Measurements from ENCODE around the gene MPST.

The MPST gene

GRCh38 chr22:37032535-37033460 lies 13.3 kb downstream of the MPST start:
- no peak for TF ChIP-seq CTCF (IDR thresholded peaks at IDR 0.05)
- H3K4me1 ChIP-seq: no peaks in the 10 kb centered on the region

GRCh38 chr22:37033605-37034430 lies 14.3 kb downstream of the MPST start:
- no peaks in the 10 kb centered on the region for H3K27me3 ChIP-seq (ENCODE audit: control insufficient read depth, insufficient read depth, low read length)
- no peak overlapping the region for H3K9ac ChIP-seq
- H3K36me3 ChIP-seq (ENCODE audit: control insufficient read depth, insufficient read depth, low read length): no peaks in the 10 kb centered on the region
- no peak overlapping the region for H3K4me3 ChIP-seq (ENCODE audit: low read depth, low read length)
- H3K4me1 ChIP-seq: no peaks in the 10 kb centered on the region
- no peak for TF ChIP-seq CTCF (IDR thresholded peaks at IDR 0.05)
- no peak overlapping the region for H2AFZ ChIP-seq
- no peak overlapping the region for H3K4me2 ChIP-seq (ENCODE audit: low read length)
- no peak overlapping the region for H3K27ac ChIP-seq
- H3K79me2 ChIP-seq: no peaks in the 10 kb centered on the region
- no peaks in the 10 kb centered on the region for H3K9me3 ChIP-seq (ENCODE audit: control insufficient read depth, low read length)

More at GRCh38 chr22:37032535-37033460, 13.3 kb downstream of the MPST start:
- Histone ChIP-seq H3K9me3 (ENCODE audit: control insufficient read depth, low read length) (no peaks in the 10 kb centered on the region), H3K27me3 (ENCODE audit: control insufficient read depth, insufficient read depth, low read length) (no peaks in the 10 kb centered on the region), H2AFZ (no peak overlapping the region), H3K36me3 (ENCODE audit: control insufficient read depth, insufficient read depth, low read length) (no peaks in the 10 kb centered on the region), H3K9ac (no peak overlapping the region), H3K4me2 (ENCODE audit: low read length) (no peak overlapping the region), H3K4me3 (ENCODE audit: low read depth, low read length) (no peak overlapping the region), H3K27ac (no peak overlapping the region), H3K79me2 (no peaks in the 10 kb centered on the region)

GRCh38 chr22:37036655-37037377 lies 17.3 kb downstream of the MPST start:
- no peak overlapping the region for H3K9ac ChIP-seq
- no peaks in the 10 kb centered on the region for H3K9me3 ChIP-seq (ENCODE audit: control insufficient read depth, low read length)
- no peaks in the 10 kb centered on the region for H3K79me2 ChIP-seq
- H3K27ac ChIP-seq: no peak overlapping the region
- no peaks in the 10 kb centered on the region for H3K27me3 ChIP-seq (ENCODE audit: control insufficient read depth, insufficient read depth, low read length)
- no peaks in the 10 kb centered on the region for H3K4me1 ChIP-seq
- H3K4me2 ChIP-seq (ENCODE audit: low read length): no peak overlapping the region
- TF ChIP-seq CTCF (IDR thresholded peaks at IDR 0.05): no peak
- H3K36me3 ChIP-seq (ENCODE audit: control insufficient read depth, insufficient read depth, low read length): no peaks in the 10 kb centered on the region
- H2AFZ ChIP-seq: no peak overlapping the region
- no peak overlapping the region for H3K4me3 ChIP-seq (ENCODE audit: low read depth, low read length)

- Histone ChIP-seq H3K27me3 (ENCODE audit: control insufficient read depth, insufficient read depth, low read length) (no peaks in the 10 kb centered on the region), H3K36me3 (ENCODE audit: control insufficient read depth, insufficient read depth, low read length) (no peaks in the 10 kb centered on the region), H3K9me3 (ENCODE audit: control insufficient read depth, low read length) (no peaks in the 10 kb centered on the region), H3K4me3 (ENCODE audit: low read depth, low read length) (no peak overlapping the region), H3K27ac (no peak overlapping the region), H3K79me2 (no peaks in the 10 kb centered on the region), H3K9ac (no peak overlapping the region), H3K4me2 (ENCODE audit: low read length) (no peak overlapping the region), H3K4me1 (no peaks in the 10 kb centered on the region), H2AFZ (no peak overlapping the region)
- TF ChIP-seq CTCF (IDR thresholded peaks at IDR 0.05): no peak
Observed at GRCh38 chr22:37037669-37038068, 18.1 kb downstream of the MPST start.
